Subcutaneous adipose tissue (tissue), 4 donors: ENCODE data around the gene CNNM3. TPM values are rescaled to one million over a fixed set of nuclear protein-coding genes. Genes with fewer than 3 reads are reported as not detected.

Source experiments
- CTCF ChIP-seq: fragments of 450-650 bp; IDR thresholded peaks from one replicate; pipeline ENCODE4 v1.5.1; 2016; ENCODE audit warnings: low read depth, mild to moderate bottlenecking, control low read depth, antibody characterized with exemption, moderate library complexity
- total RNA-seq, 4 donors: library from RNA; depleted of rRNA; stranded (reverse); fragments of >200 nt; gene quantifications; one replicate each; pipeline ENCODE4 v1.1.0, GENCODE V29; 2016

Gene CNNM3
- total RNA-seq, 4 donors from 2014 or later, result 4.4 to 21.1 (median 8.5) TPM

- no peak for TF ChIP-seq CTCF
Observed at GRCh38 chr2:96772903-96773671, 43.0 kb upstream of the CNNM3 start.

- TF ChIP-seq CTCF, result no peak
Observed at GRCh38 chr2:96773922-96774321, 42.1 kb upstream of the CNNM3 start.

GRCh38 chr2:96775160-96775559 lies 40.9 kb upstream of the CNNM3 start:
- TF ChIP-seq CTCF, result no peak

GRCh38 chr2:96783388-96783787 lies 32.7 kb upstream of the CNNM3 start:
- TF ChIP-seq CTCF, result no peak

GRCh38 chr2:96787411-96787810 lies 28.7 kb upstream of the CNNM3 start:
- no peak for TF ChIP-seq CTCF

GRCh38 chr2:96788442-96789244 lies 27.4 kb upstream of the CNNM3 start:
- no peak for TF ChIP-seq CTCF

GRCh38 chr2:96789245-96789617 lies 26.8 kb upstream of the CNNM3 start:
- no peak for TF ChIP-seq CTCF
